Neural progenitor cell (in vitro differentiated cells): Measurements from ENCODE around the gene CABP4.
"Not testable (repeated sequence)": the region's sequence is repeated elsewhere in the genome, so short reads cannot be mapped to it uniquely, and the experiment has no call there.

ENCODE experiments used
- CTCF ChIP-seq: fragments of 200-600 bp; sonication (generic); IDR thresholded peaks from 2 replicates; pipeline ENCODE4 v1.5.1; 2017; ENCODE audit warnings: antibody characterized with exemption, mild to moderate bottlenecking
- EZH2 ChIP-seq: fragments of 200-600 bp; sonication (generic); IDR thresholded peaks from 2 replicates; pipeline ENCODE4 v1.6.1; 2017; ENCODE audit warnings: antibody characterized with exemption, mild to moderate bottlenecking, moderate library complexity
- EZH2phosphoT487 ChIP-seq: fragments of 200-600 bp; sonication (generic); IDR thresholded peaks from 2 replicates; pipeline ENCODE4 v1.6.1; 2017; ENCODE audit warnings: antibody characterized with exemption

- not testable (repeated sequence) for TF ChIP-seq CTCF, EZH2, EZH2phosphoT487
These were observed 27.7 kb upstream of the CABP4 start for GRCh38 chr11:67427364-67427859.
